ENCODE measurements around the gene ABTB1. TPM values are rescaled to one million over a fixed set of nuclear protein-coding genes. Genes with fewer than 3 reads are reported as not detected.
"Not testable (repeated sequence)": the region's sequence is repeated elsewhere in the genome, so short reads cannot be mapped to it uniquely, and the experiment has no call there.

The ABTB1 gene
- total RNA-seq, 1 donor from 2014 or later = 98.8 TPM

- intact Hi-C loops (cut with DNase I) = no loop called here
- no peak for DNase-seq (ENCODE audit: low spot score)
- no peak for ATAC-seq
Measured at GRCh38 chr3:127647166-127647844, 25.4 kb upstream of the ABTB1 start.

DNA sequence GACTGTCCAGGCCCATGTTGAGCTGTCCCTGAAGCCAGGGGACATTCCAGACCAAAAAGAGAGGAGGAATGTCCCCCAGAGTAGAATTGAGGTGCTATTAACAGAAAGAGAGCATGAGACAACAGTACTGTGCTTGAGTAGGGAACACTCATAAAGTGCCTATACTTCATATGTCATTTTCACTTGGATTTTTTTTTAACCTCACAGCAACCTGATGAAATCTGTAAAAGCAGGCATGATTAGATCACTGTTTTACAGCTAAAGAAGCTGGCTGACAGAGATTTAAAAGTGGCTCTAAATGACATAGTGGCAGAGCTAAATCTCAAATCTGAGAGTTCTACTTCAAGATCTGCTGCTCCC, 24.9 kb upstream of the ABTB1 start:
- no peak for DNase-seq (ENCODE audit: low spot score)
- intact Hi-C loops (cut with DNase I) = no loop called here
- ATAC-seq = no peak

DNA sequence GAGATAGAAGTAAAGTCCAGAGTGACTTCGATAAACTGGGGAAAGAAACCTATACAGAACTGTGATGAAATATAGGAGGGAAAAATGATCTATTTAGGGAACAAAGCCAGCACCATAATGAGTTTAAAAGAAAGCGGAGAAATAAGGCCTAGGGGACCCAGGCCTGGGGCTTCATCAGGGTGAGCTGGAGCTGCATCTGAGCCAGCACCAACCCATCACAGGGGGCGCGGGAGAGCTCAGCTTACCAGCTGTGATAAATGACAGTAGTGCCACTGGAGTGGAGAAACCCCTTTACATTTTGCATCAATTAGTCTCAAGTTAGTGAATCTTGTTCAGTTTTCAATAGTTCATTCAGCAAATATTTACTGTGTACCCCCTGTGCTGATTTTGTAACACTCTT, 22.5 kb upstream of the ABTB1 start:
- no peak for ATAC-seq
- intact Hi-C loops (cut with DNase I) = loop anchor here (10.0 kb wide), 1 partner anchor 315 kb away; no protein-coding TSS in a partner anchor
- DNase-seq (ENCODE audit: low spot score) = no peak

GRCh38 chr3:127651516-127652172, 21.1 kb upstream of the ABTB1 start:
- intact Hi-C loops (cut with DNase I) = loop anchor here (10.0 kb wide), 1 partner anchor 313 kb away; no protein-coding TSS in a partner anchor
- DNase-seq (ENCODE audit: low spot score) (no peak), ATAC-seq (no peak)

GRCh38 chr3:127652246-127652995, 20.3 kb upstream of the ABTB1 start:
- DNase-seq (ENCODE audit: low spot score) = peak; percentile 78
- peak; percentile 90 for ATAC-seq
- intact Hi-C loops (cut with DNase I) = loop anchor here (10.0 kb wide), 1 partner anchor 312 kb away; no protein-coding TSS in a partner anchor

DNA sequence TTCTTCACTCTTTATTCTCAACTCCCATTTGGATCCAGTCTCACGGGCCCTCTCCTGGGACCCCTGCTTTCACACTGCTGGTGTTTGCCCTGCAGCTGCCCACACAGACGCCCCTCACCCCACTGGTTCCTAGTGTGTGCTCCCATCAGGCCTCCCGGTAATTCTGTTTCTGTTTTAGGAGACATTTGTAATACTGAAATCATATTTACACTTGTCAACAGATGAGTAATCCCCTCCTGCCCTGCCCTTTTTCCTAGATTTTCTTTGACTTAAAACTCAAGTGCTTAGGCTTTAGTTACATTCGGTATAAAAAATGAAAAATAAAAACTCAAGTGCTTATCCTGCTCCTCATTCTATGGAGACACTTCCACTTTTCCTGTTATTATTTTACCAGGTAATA, 18.4 kb upstream of the ABTB1 start:
- intact Hi-C loops (cut with DNase I) = loop anchor here (10.0 kb wide), 1 partner anchor 310 kb away; no protein-coding TSS in a partner anchor
- DNase-seq (ENCODE audit: low spot score) (no peak), ATAC-seq (no peak)

DNA sequence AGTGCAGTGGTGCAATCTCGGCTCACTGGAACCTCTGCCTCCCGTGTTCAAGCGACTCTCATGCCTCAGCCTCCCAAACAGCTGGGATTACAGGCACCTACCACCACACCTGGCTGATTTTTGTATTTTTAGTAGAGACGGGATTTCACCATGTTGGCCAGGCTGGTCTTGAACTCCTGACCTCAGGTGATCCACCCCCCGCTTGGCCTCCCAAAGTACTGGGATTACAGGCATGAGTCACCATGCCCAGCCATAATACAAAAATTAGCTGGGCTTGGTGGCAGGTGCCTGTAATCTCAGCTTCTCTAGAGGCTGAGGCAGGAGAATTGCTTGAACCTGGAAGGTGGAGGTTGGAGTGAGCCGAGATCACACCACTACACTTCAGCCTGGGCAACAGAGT, 17.8 kb upstream of the ABTB1 start:
- not testable (repeated sequence) for DNase-seq (ENCODE audit: low spot score); ATAC-seq
- intact Hi-C loops (cut with DNase I) = loop anchor here (10.0 kb wide), 1 partner anchor 310 kb away; no protein-coding TSS in a partner anchor

DNA sequence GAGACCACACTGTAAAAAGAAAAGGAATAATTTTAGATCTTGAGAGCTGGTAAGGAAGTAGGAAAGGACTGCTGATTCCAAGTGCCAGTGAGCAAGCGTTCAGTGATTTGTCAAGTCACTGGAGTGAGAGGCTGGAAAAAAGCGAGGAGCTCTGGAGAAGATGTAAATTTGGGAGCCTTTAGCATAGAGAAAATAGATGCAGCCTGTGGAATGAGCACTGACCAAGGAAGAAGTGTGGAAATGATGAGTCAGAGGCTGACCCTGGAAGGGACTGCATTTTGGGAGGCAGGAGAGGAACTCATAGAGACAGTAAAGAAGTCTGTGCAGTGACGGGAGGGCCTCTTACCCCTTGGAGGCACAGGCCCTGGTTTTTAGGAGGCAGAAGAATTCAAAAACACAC, 17.1 kb upstream of the ABTB1 start:
- no peak for DNase-seq (ENCODE audit: low spot score)
- ATAC-seq = peak; percentile 39
- intact Hi-C loops (cut with DNase I) = loop anchor here (10.0 kb wide), 1 partner anchor 309 kb away; no protein-coding TSS in a partner anchor

DNA sequence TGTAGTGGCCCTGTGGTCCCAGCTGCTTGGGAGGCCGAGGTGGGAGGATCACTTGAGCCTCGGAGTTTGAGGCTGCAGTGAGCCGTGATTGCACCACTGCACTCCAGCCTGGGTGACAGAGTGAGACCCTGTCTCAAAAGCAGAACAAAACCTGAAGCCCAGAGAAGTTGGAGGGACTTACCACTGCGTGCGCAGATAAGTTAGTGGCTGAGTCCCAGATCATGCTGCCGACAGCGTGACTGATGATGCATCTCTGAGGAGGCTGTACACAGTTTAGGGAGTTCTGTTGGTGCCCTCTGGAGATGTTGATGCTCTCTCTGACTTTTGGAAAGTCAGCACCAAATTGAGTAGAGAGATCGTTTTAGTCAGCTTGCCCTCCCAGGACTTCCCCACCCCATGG, 15.8 kb upstream of the ABTB1 start:
- ATAC-seq (no peak), DNase-seq (ENCODE audit: low spot score) (no peak)
- intact Hi-C loops (cut with DNase I) = loop anchor here (10.0 kb wide), 1 partner anchor 308 kb away; no protein-coding TSS in a partner anchor

DNA sequence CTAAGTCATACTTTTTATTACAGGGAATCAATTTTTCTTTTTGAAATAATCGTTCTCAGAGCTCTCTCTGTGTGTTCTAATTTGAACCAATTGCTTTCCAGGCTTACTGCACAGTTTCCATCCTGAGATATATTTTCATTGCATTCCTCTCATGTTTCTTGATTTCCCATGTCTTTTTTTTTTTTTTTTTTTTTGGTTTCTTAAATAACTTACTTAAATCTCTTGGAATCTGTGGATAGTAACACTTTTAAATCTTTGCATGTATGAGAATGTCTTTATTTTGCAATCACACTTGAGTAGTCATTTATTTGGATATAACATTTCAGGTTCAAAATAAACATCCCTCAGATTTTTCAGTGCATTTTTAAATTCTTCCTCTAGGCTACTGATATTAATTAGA, 14.5 kb upstream of the ABTB1 start:
- no peak for DNase-seq (ENCODE audit: low spot score)
- ATAC-seq = no peak
- intact Hi-C loops (cut with DNase I) = loop anchor here (10.0 kb wide), 1 partner anchor 307 kb away; no protein-coding TSS in a partner anchor

DNA sequence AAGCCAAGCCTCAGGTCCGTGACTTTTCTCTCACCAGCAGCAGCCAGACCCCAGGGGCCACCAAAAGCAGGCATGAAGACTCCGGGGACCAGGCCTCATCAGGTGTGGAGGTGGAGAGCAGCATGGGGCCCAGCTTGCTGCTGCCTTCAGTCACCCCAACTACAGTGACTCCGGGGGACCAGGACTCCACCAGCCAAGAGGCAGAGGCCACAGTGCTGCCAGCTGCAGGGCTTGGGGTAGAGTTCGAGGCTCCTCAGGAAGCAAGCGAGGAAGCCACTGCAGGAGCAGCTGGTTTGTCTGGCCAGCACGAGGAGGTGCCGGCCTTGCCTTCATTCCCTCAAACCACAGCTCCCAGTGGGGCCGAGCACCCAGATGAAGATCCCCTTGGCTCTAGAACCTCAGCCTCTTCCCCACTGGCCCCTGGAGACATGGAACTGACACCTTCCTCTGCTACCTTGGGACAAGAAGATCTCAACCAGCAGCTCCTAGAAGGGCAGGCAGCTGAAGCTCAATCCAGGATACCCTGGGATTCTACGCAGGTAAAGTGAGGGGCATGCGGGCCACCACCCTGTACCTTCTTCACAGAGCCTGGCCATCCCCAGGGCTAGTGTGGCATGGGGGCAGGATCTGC, 12.0 kb upstream of the ABTB1 start:
- intact Hi-C loops (cut with DNase I) = no loop called here
- ATAC-seq = no peak
- DNase-seq (ENCODE audit: low spot score) = no peak

- intact Hi-C loops (cut with DNase I) = no loop called here
- DNase-seq (ENCODE audit: low spot score) = no peak
- ATAC-seq = peak; percentile 26
Measured at GRCh38 chr3:127661600-127661999, 11.2 kb upstream of the ABTB1 start.

DNA sequence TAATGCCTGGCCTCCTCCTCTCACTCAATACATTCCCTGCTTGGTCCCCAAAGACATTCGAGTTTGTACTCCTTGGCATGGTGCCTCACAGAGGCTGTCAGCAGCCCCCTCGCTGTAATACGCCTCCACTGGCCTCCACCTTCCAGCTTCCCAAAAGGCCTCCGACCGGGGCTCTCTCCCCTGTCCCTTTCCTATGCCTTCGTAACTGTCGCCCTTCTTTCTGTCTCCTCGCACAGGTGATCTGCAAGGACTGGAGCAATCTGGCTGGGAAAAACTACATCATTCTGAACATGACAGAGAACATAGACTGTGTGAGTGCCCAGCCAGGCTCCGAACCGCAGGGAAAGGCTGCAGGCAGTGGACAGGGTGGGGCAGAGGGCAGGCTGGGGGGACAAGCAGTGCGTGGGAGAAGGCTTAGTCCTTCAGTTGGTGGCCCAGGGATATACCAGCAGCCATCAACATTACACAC, 10.7 kb upstream of the ABTB1 start:
- DNase-seq (ENCODE audit: low spot score) (no peak), ATAC-seq (peak; percentile 51)
- intact Hi-C loops (cut with DNase I) = no loop called here

- intact Hi-C loops (cut with DNase I) = no loop called here
- ATAC-seq (no peak), DNase-seq (ENCODE audit: low spot score) (no peak)
Measured at GRCh38 chr3:127663151-127663550, 9.6 kb upstream of the ABTB1 start.

DNA sequence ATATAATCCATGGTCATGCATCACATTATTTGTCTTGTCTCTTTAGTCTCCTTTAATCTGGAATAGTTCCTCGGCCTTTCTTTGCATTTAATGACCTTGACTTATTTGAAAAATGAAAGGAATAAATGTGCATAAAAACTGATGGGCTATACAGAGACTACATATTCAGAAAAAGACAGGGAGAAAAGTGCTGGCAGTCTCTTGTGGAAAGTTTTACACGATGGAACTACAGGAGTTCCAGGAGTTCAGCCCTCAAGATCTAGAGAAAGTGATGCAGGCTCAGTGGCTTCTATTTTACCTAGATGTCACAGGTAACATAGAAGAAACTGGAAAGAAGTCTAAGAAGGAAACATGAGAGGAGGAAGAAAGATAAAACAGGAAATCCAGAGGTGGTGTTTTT, 7.6 kb upstream of the ABTB1 start:
- DNase-seq (ENCODE audit: low spot score) = no peak
- no peak for ATAC-seq
- intact Hi-C loops (cut with DNase I) = no loop called here

DNA sequence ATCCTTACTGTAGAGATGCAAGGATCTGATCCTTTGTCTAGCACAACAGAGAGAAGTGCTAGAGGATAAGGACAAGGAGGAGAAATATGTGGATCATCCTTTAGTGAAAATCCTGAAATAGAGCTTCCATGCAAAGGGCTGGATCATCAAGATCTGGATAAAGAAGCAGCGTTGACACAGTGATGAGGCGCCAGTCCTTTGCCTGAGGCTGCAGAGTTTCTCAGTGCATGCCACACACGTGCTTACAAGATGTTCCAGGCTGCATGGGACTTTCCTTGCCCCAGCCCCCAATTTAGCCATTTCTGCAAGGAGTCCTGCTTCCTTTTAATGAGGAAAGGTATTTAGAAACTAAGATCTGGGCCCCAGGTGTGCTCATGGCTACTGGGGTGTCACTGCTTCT, 7.2 kb upstream of the ABTB1 start:
- intact Hi-C loops (cut with DNase I) = no loop called here
- DNase-seq (ENCODE audit: low spot score) = no peak
- no peak for ATAC-seq

- no peak for DNase-seq (ENCODE audit: low spot score)
- intact Hi-C loops (cut with DNase I) = no loop called here
- ATAC-seq = no peak
Measured at GRCh38 chr3:127666676-127667075, 6.1 kb upstream of the ABTB1 start.

DNA sequence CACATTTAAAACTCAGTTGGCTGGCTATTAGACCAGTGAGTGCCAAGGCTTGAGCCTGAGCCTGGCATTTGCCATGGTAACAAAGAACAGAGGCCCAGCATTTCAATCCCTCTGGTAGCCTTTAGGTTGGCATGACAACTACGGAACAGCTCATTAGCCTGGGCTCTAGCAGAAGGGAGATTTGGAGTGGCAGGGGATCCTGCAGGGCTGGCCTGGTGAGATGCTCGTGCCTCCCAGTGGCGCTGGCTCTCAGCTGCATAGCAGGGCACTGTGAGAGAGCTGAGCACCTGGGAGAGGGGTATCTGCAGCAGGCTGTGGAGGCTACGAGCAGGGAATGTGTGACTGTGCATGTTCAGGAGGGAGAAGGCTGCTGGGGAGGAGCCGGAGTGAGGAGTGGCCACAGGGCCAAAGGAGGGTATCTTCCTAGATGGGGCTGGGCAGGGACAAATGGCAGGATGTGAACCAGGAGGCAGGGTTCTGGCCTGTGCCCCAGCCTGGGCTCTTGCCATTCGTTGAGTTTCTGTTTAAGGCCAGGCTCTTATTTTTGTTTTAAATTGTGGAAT, 5.6 kb upstream of the ABTB1 start:
- DNase-seq (ENCODE audit: low spot score) (no peak), ATAC-seq (no peak)
- intact Hi-C loops (cut with DNase I) = no loop called here

DNA sequence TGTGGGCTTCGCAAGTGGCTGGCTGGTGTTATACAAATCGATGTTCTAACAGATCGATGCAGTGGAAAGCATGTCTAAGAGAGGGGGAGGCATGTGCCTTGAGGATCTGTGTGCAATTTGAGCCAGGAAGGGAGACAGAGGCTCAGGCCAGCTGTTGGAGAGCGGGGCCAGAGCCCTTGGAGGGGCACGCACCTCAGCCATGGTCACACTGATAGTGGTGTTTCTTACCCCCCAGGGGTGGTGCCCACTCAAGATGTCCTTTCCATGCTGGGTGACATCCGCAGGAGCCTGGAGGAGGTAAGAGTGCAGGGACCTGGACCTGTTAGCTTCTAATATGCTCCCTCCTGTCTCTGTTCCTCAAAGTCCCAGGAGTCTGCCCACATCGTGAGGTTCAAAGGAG, 3.8 kb upstream of the ABTB1 start:
- intact Hi-C loops (cut with DNase I) = no loop called here
- ATAC-seq (no peak), DNase-seq (ENCODE audit: low spot score) (peak; percentile 32)
